Measurements from ENCODE around the gene EVL. TPM values are rescaled to one million over a fixed set of nuclear protein-coding genes. Genes with fewer than 3 reads are reported as not detected.

Gene EVL
- total and polyA plus RNA-seq, 10 of the 15 experiments (the other 5 are each of a cell fraction or from before 2014, with no cell fraction given): 11.9 to 341 (median 89.8) TPM

- Histone ChIP-seq H3K4me3 (peak overlapping the region; percentile 75), H3K36me3 (ENCODE audit: control insufficient read depth in 2 of 2, insufficient read depth in 2 of 2, low read length in 1 of 2) (no peaks in the 10 kb centered on the region; a peak in 1 of 4 replicates), H3K79me2 (ENCODE audit: control insufficient read depth, insufficient read depth, low read length) (peaks cover 74% of the 10 kb centered on the region), H3K9me3 (replicated peaks; ENCODE audit: control insufficient read depth, insufficient read depth, low read length) (no peaks in the 10 kb centered on the region), H3K27ac (ENCODE audit: control insufficient read depth, insufficient read depth) (peak overlapping the region; percentile 84), H4K20me1 (ENCODE audit: control insufficient read depth, insufficient read depth) (no peaks in the 10 kb centered on the region), H3K27me3 (replicated peaks in 1 of 2; ENCODE audit: control insufficient read depth in 2 of 2, insufficient read depth in 2 of 2, low read length in 1 of 2) (no peaks in the 10 kb centered on the region), H3K9ac (ENCODE audit: control insufficient read depth, insufficient read depth, low read length) (peak overlapping the region; percentile 80), H2AFZ (ENCODE audit: control insufficient read depth, low read depth, low read length) (no peak overlapping the region), H3K4me2 (ENCODE audit: control insufficient read depth, insufficient read depth) (peak overlapping the region; percentile 93), H3K4me1 (ENCODE audit: control insufficient read depth, insufficient read depth, low read length) (peaks cover 68% of the 10 kb centered on the region)
- CTCF ChIA-PET: interaction anchor here (0.7 to 12.8 kb wide), 10 partner anchors 8 to 127 kb away, joined by 3 to 156 read pairs (median 4); no protein-coding TSS in a partner anchor
- BruUV-seq (replicated peaks): no TSS peak
- ATAC-seq (peak; percentile 0), DNase-seq (ENCODE audit: low read depth, low spot score) (no peak), FAIRE-seq (no peak)
- RAD21 ChIA-PET (ENCODE audit: unreplicated experiment): interaction anchor here (0.6 to 6.3 kb wide), 12 partner anchors 8 to 126 kb away, joined by 3 to 33 read pairs (median 6); no protein-coding TSS in a partner anchor
- POLR2A ChIA-PET: interaction anchor here (0.6 to 6.4 kb wide), 9 partner anchors 7 to 1870 kb away, joined by 3 to 51 read pairs (median 4); no protein-coding TSS in a partner anchor
- in situ Hi-C loops (cut with MboI) (no loop called here), intact Hi-C loops (cut with micrococcal nuclease; ENCODE audit: unreplicated experiment) (loop anchor here (5.0 kb wide), 4 partner anchors 70 to 310 kb away; partner anchors contain the start of genes WDR25 and YY1)
- 2% methylated on average over 10 of the region's 10 CpGs for WGBS (ENCODE audit: insufficient coverage, insufficient replicate concordance, low lambda C conversion rate, missing lambda C conversion rate)
- SMC1A ChIA-PET (ENCODE audit: uncharacterized antibody, unreplicated experiment): interaction anchor here (0.6 to 3.0 kb wide), 14 partner anchors 10 to 126 kb away, joined by 3 to 18 read pairs (median 4); no protein-coding TSS in a partner anchor
- TF ChIP-seq BACH1 (IDR thresholded peaks at IDR 0.05; ENCODE audit: borderline replicate concordance) (peak; percentile 62; the same call in 1 of the 2 replicates), ZNF217 (IDR thresholded peaks at IDR 0.05) (no peak), ZNF384 (IDR thresholded peaks at IDR 0.05; ENCODE audit: borderline replicate concordance, low read depth, low read length) (no peak), PAX5 (IDR thresholded peaks at IDR 0.05; ENCODE audit: borderline replicate concordance, low read depth, low read length) (0 out of 2 replicates have a peak, but pooled peaks have one; percentile 6), HDGF (IDR thresholded peaks at IDR 0.05) (no peak), YBX1 (IDR thresholded peaks at IDR 0.05) (no peak), CUX1 (IDR thresholded peaks at IDR 0.05; ENCODE audit: insufficient replicate concordance, low read depth, low read length) (no peak), POLR2AphosphoS2 (IDR thresholded peaks at IDR 0.05; ENCODE audit: low read depth, low read length) (peak; percentile 30; the same call in 1 of the 2 replicates), SIN3A (IDR thresholded peaks at IDR 0.05; ENCODE audit: low read depth, low read length) (peak; percentile 49; the same call in 1 of the 2 replicates), NFIC (IDR thresholded peaks at IDR 0.05; ENCODE audit: low read depth, low read length) (no peak), YY1 (IDR thresholded peaks at IDR 0.05; ENCODE audit: low read depth, low read length) (0 out of 2 replicates have a peak, but pooled peaks have one; percentile 18), CHD1 (IDR thresholded peaks at IDR 0.05; ENCODE audit: low read depth, low read length) (no peak), HDAC6 (IDR thresholded peaks at IDR 0.05; ENCODE audit: unreplicated experiment) (no peak), PML (IDR thresholded peaks at IDR 0.05; ENCODE audit: low read length) (no peak), LARP7 (IDR thresholded peaks at IDR 0.05) (peak; percentile 52; the same call in 1 of the 2 replicates), MXI1 (IDR thresholded peaks at IDR 0.05; ENCODE audit: low read depth, low read length) (peak; percentile 52; the same call in 1 of the 2 replicates), SRF (IDR thresholded peaks at IDR 0.05; ENCODE audit: low read depth in 2 of 2, low read length in 2 of 2) (no peak), FOXM1 (IDR thresholded peaks at IDR 0.05; ENCODE audit: low read depth, low read length) (no peak)
These were observed 1.7 kb downstream of the EVL start for GRCh38 chr14:100066962-100067361.

Measured in GM12878 (cell line).